Muscle of leg (tissue), 16 donors: ENCODE measurements around the gene DRAXIN. TPM values are rescaled to one million over a fixed set of nuclear protein-coding genes. Genes with fewer than 3 reads are reported as not detected.
A peak's percentile ranks its signal among the peaks of the same experiment; 100 is the strongest.
"Not testable (repeated sequence)": the region's sequence is repeated elsewhere in the genome, so short reads cannot be mapped to it uniquely, and the experiment has no call there.

ENCODE experiments used
- DNase-seq: peaks from one replicate; pipeline ENCODE4 v3.0.0; 2013
- H3K27ac ChIP-seq: one replicate; pipeline ENCODE4 v1.5.1; 2013; ENCODE audit warnings: mild to moderate bottlenecking, low read length, control low read depth
- H3K27me3 ChIP-seq: one replicate; pipeline ENCODE4 v1.6.1; 2013; ENCODE audit warnings: low read length; ENCODE audit not compliant: control insufficient read depth, insufficient read depth
- H3K36me3 ChIP-seq: one replicate; pipeline ENCODE4 v1.6.1; 2013; ENCODE audit warnings: low read length; ENCODE audit not compliant: control insufficient read depth, insufficient read depth
- H3K4me1 ChIP-seq: one replicate; pipeline ENCODE4 v1.6.1; 2013; ENCODE audit warnings: low read length; ENCODE audit not compliant: control insufficient read depth, insufficient read depth
- H3K4me3 ChIP-seq: one replicate; pipeline ENCODE4 v1.5.1; 2013; ENCODE audit warnings: low read length, control low read depth
- H3K9me3 ChIP-seq: replicated peaks from 2 replicates; pipeline ENCODE4 v1.6.1; 2013; ENCODE audit warnings: low read depth, low read length; ENCODE audit not compliant: control insufficient read depth
- WGBS: methylation state at CpG from one replicate; pipeline ENCODE4 v1.1.5; 2013; ENCODE audit warnings: missing lambda C conversion rate; ENCODE audit not compliant: insufficient coverage; 5-methylcytosine and 5-hydroxymethylcytosine counted together
- long read RNA-seq, 11 donors: transcript quantifications; one replicate each; lab custom pipeline, GENCODE V29; 2026
- polyA plus RNA-seq, 8 donors: library from polyadenylated mRNA; unstranded; fragments of 120-200 nt; gene quantifications; one replicate each; pipeline versions ENCODE4 v1.2.1 to v1.2.3, GENCODE V29; 2013; ENCODE audit warnings: inconsistent platforms in 1 of 8, low replicate concordance in 1 of 8; ENCODE audit not compliant: insufficient read length in 8 of 8, insufficient read depth in 1 of 8
- total RNA-seq: library from RNA; stranded (reverse); fragments of 120-200 nt; gene quantifications from one replicate; pipeline ENCODE4 v1.2.4, GENCODE V29; 2013

DRAXIN gene, protein sequence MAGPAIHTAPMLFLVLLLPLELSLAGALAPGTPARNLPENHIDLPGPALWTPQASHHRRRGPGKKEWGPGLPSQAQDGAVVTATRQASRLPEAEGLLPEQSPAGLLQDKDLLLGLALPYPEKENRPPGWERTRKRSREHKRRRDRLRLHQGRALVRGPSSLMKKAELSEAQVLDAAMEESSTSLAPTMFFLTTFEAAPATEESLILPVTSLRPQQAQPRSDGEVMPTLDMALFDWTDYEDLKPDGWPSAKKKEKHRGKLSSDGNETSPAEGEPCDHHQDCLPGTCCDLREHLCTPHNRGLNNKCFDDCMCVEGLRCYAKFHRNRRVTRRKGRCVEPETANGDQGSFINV
- 0.27 TPM for total RNA-seq
- under 1 TPM; 0.20 to 0.56 (median 0.30) TPM for polyA plus RNA-seq
- long read RNA-seq, donor 1, result 0 reads
- long read RNA-seq, donor 2, result 0 reads
- long read RNA-seq, donor 3, result 0 reads
- long read RNA-seq, donor 4, result 0 reads
- long read RNA-seq, donor 5, result 0 reads
- long read RNA-seq, donor 6, result 0 reads
- long read RNA-seq, donor 7, result 0 reads
- long read RNA-seq, donor 8, result 0 reads
- long read RNA-seq, donor 9, result 0 reads
- long read RNA-seq, donor 10, result 0 reads
- long read RNA-seq, donor 11, result 0 reads

- no peak for DNase-seq
- H3K27me3 ChIP-seq, result peaks cover 66% of the 10 kb centered on the region
- under 1% methylated on average over 70 of the region's 78 CpGs for WGBS
- H3K4me3 ChIP-seq, result peak within 1 kb of the TSS; percentile 36
- H3K4me1 ChIP-seq, result peaks cover 17% of the 10 kb centered on the region
- no peaks in the 10 kb centered on the region for H3K36me3 ChIP-seq
- no peaks in the 10 kb centered on the region for H3K9me3 ChIP-seq
- no peak within 1 kb of the TSS for H3K27ac ChIP-seq
These were observed at the start of gene DRAXIN for GRCh38 chr1:11691302-11691914. Gene DRAXIN, plus strand, starts transcription at chr1:11691710. Its CDS starts 14,549 bp downstream, at chr1:11706259.

DNA sequence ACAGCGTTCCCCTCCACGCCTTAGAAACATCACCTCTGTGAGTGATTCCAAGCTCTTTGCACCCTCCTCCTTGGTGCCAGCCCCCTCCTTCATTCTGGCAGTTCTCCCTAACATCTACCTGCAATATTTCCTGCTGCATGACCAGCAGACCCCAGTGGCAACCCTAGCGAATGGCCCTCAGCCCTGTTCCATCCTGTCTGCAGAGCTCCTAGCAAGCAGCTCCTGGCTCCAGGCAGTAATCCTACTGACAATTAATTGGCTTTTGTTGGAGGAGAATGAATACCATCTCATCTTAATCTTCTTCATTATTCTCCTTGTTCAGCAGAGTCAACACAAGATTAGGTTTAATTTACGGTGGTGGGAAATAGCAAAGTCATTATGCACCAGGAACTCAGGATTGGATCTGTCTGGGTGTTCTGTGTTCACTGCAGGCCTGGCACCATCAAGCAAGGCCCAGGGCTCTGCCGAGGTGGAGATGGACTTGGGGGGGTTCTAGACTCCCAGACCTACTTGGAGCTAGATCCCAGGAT lies 49.7 kb upstream of the DRAXIN start:
- Histone ChIP-seq H3K4me1 (no peaks in the 10 kb centered on the region), H3K9me3 (no peaks in the 10 kb centered on the region), H3K36me3 (no peaks in the 10 kb centered on the region), H3K27me3 (peaks cover 9% of the 10 kb centered on the region), H3K27ac (no peak overlapping the region), H3K4me3 (no peak overlapping the region)
- DNase-seq, result no peak
- WGBS, result 67% methylated on average over 3 of the region's 5 CpGs

DNA sequence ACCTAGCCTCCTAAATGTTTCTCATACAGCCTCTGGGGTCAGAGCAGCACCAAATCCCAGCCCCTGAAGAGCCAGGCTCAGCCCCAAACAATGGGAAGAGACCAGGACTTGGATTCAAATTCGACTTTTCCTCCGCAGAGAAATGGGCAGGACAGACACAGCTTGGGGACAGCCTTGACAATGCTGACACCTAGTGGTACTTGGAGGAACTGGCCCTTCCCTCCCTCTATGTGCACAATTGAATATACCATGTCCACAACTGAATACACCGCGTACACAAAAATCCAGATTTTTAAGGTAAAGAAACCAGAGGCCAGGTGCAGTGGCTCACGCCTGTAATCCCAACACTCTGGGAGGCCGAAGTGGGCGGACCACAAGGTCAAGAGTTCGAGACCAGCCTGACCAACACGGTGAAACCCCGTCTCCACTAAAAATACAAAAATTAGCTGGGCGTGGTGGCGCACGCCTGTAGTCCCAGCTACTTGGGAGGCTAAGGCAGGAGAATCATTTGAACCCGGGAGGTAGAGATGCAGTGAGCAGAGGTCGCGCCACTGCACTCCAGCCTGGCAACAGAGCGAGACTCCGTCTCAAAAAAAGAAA lies 49.0 kb upstream of the DRAXIN start:
- H3K4me3 ChIP-seq, H3K27me3 ChIP-seq, H3K4me1 ChIP-seq, H3K27ac ChIP-seq, H3K9me3 ChIP-seq, H3K36me3 ChIP-seq: not testable (repeated sequence)
- 50% methylated on average over 4 of the region's 18 CpGs for WGBS
- DNase-seq, result peak; percentile 68

DNA sequence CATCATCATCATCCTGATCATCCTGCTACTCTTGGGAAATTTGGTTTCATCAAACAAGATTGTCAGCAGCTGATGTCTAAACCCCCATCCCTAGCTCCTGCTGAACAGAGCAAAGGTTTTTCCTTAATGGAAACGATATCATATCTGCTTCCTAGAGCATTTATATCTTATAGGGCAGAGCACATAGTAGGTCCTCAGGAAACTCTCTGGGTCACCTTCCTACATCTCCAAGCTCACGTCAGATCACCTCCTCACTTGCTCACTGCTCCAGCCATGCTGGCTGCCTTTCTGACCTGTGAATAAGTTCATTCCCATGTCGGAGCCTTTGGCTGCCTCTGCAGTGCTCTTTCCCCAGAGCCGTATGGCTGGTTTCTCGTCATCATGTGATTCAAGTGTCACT lies 47.7 kb upstream of the DRAXIN start:
- peaks cover 14% of the 10 kb centered on the region for H3K4me1 ChIP-seq
- H3K36me3 ChIP-seq, result no peaks in the 10 kb centered on the region
- WGBS, result 42% methylated on average over 5 of the region's 5 CpGs
- DNase-seq, result no peak
- H3K27me3 ChIP-seq, result peaks cover 13% of the 10 kb centered on the region
- H3K27ac ChIP-seq, result no peak overlapping the region
- H3K9me3 ChIP-seq, result no peaks in the 10 kb centered on the region
- H3K4me3 ChIP-seq, result no peak overlapping the region

DNA sequence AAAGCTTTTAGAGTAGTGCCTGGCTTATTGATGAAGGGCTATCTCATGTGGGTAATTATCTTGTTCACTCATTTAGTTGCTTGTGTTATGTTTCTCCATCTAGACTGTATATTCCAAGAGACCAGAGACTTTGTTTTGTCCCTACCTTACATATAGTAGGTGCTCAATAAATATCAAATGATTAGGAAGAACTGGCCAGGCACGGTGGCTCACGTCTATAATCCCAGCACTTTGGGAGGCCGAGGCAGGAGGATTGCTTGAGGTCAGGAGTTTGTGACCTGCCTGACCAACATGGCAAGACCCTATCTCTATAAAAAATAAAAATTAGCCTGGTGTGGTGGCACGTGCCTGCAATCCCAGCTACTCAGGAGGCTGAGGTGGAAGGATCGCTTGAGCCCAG lies 46.2 kb upstream of the DRAXIN start:
- Histone ChIP-seq H3K36me3 (no peaks in the 10 kb centered on the region), H3K27me3 (peaks cover 27% of the 10 kb centered on the region)
- 90% methylated on average over 2 of the region's 5 CpGs for WGBS

DNA sequence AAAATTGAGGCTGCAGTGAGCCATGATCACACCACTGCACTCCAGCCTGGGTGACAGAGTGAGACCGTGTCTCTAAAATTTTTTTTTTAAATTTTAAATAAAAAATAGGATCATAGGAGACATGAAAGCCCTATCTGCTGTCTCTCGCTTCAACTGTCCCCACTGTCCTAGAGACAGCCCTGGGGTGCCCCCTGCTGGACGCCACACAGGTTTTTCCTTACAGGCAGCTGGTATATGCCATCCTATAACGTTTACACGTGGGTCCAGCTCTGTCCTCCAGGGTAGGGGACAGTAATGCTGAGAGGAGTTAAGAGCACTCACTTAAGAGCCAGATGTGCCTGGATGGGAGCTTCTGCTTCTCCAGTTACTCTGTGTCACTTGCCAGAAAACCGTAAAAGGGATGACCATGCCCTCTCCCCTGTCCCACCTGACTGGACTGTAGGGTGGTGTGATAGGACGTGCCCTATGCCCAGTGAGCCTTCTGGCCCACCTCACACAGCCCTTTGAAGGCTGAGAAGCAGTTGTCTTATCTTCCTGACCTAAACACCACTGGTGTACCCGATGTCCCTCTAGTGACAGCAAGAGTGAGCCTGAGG lies 45.7 kb upstream of the DRAXIN start:
- peaks cover 32% of the 10 kb centered on the region for H3K27me3 ChIP-seq
- 29% methylated on average over 3 of the region's 8 CpGs for WGBS
- no peak overlapping the region for H3K4me3 ChIP-seq
- H3K4me1 ChIP-seq, result peaks cover 20% of the 10 kb centered on the region
- H3K9me3 ChIP-seq, result no peaks in the 10 kb centered on the region
- no peaks in the 10 kb centered on the region for H3K36me3 ChIP-seq
- peak; percentile 73 for DNase-seq
- H3K27ac ChIP-seq, result no peak overlapping the region

More for the DNA sequence above, 46.2 kb upstream of the DRAXIN start:
- DNase-seq, result no peak
- Histone ChIP-seq H3K4me3 (no peak overlapping the region), H3K4me1 (peaks cover 20% of the 10 kb centered on the region), H3K9me3 (no peaks in the 10 kb centered on the region), H3K27ac (no peak overlapping the region)

- no peak for DNase-seq
- H3K36me3 ChIP-seq, result no peaks in the 10 kb centered on the region
- no peaks in the 10 kb centered on the region for H3K9me3 ChIP-seq
- H3K27me3 ChIP-seq, result peaks cover 37% of the 10 kb centered on the region
- H3K27ac ChIP-seq, result no peak overlapping the region
- H3K4me3 ChIP-seq, result no peak overlapping the region
- H3K4me1 ChIP-seq, result peaks cover 20% of the 10 kb centered on the region
- 77% methylated on average over 9 of the region's 9 CpGs for WGBS
These were observed 45.2 kb upstream of the DRAXIN start for GRCh38 chr1:11646317-11646716.

GRCh38 chr1:11647333-11647732 lies 44.2 kb upstream of the DRAXIN start:
- no peaks in the 10 kb centered on the region for H3K36me3 ChIP-seq
- no peak overlapping the region for H3K27ac ChIP-seq
- no peaks in the 10 kb centered on the region for H3K9me3 ChIP-seq
- H3K4me3 ChIP-seq, result no peak overlapping the region
- 86% methylated on average over 2 of the region's 7 CpGs for WGBS
- peaks cover 20% of the 10 kb centered on the region for H3K4me1 ChIP-seq
- peaks cover 42% of the 10 kb centered on the region for H3K27me3 ChIP-seq
- DNase-seq, result no peak

DNA sequence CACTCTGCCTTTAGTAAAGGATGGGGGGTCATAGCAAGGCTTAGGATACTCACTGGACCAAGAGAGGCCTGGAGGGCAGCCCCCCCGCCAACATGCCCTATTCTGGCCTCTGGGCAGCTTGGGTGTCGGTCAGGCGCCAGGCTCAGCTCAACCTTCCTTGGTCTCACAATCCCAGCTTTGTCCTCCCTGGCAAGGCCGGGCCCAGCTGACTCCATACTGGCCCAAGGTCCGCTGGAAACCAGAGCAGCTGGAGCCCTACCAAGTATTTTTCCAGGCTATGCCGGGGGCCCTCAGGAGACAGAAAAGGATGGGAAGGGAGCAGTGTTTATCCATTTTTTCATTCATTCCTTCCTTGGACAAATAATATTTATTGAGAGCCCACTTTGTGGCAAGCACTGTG lies 43.5 kb upstream of the DRAXIN start:
- Histone ChIP-seq H3K4me3 (no peak overlapping the region), H3K36me3 (no peaks in the 10 kb centered on the region), H3K27ac (no peak overlapping the region), H3K9me3 (no peaks in the 10 kb centered on the region), H3K4me1 (peaks cover 20% of the 10 kb centered on the region), H3K27me3 (peaks cover 49% of the 10 kb centered on the region)
- 82% methylated on average over 3 of the region's 6 CpGs for WGBS
- DNase-seq, result peak; percentile 60
